ENCODE measurements around the gene LASP1NB.

DNA sequence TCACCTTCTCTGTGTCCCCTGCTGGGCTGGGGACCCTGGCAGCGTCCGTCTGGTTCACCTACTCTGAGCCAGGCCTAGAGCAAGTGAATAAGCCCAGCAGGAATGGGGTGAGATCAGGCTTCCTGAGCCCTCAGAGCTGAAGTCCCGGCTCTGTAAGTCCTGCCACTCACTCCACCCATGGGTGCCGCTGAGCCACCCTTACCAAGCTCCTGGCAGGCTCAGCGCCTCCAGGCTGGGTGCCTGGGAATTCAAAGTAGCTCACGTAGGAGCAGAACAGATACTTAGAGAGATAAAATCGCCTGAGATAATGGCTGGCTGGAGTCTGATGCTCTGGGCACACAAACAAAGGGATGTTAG is 9.8 kb upstream of the LASP1NB start:
- TF ChIP-seq, protein P1, sequence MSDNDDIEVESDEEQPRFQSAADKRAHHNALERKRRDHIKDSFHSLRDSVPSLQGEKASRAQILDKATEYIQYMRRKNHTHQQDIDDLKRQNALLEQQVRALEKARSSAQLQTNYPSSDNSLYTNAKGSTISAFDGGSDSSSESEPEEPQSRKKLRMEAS (IDR thresholded peaks at IDR 0.05; ENCODE audit: insufficient read depth, insufficient read length): no peak
- TF ChIP-seq CTCF (IDR thresholded peaks at IDR 0.05; ENCODE audit: extremely low read depth in 1 of 2, insufficient read depth in 1 of 2, low read depth in 1 of 2, low read length in 2 of 2) (no peak), MYC (IDR thresholded peaks at IDR 0.05; ENCODE audit: low read depth, low read length) (no peak), POLR2AphosphoS5 (IDR thresholded peaks at IDR 0.05; ENCODE audit: insufficient read depth, low read depth, low read length) (no peak), POLR2A (IDR thresholded peaks at IDR 0.05; ENCODE audit: low read depth, low read length) (no peak), EZH2 (IDR thresholded peaks at IDR 0.05; ENCODE audit: borderline replicate concordance, low read depth, low read length, severe bottlenecking) (no peak), JUN (IDR thresholded peaks at IDR 0.05; ENCODE audit: borderline replicate concordance, insufficient read depth, insufficient read length, low read depth) (no peak), GATA2 (IDR thresholded peaks at IDR 0.05; ENCODE audit: insufficient read depth, insufficient read length, low read depth, low read length) (no peak), FOS (IDR thresholded peaks at IDR 0.05; ENCODE audit: borderline replicate concordance, insufficient read depth, low read length) (no peak)

Measured in endothelial cell of umbilical vein (primary cell).